GM23248 (cell line): Measurements from ENCODE around the gene AOPEP. TPM values are rescaled to one million over a fixed set of nuclear protein-coding genes. Genes with fewer than 3 reads are reported as not detected.

Experiments
- DNase-seq: peaks from one replicate; pipeline ENCODE4 v3.0.0-alpha.2; 2015
- H2AFZ ChIP-seq: fragments of 200-600 bp; sonication (generic); 2 replicates; pipeline ENCODE4 v1.6.1; 2016; ENCODE audit warnings: antibody characterized with exemption
- H3F3A ChIP-seq: fragments of 200-600 bp; sonication (generic); 2 replicates; pipeline ENCODE4 v1.6.1; 2016; ENCODE audit warnings: mild to moderate bottlenecking, antibody characterized with exemption, mixed run types; ENCODE audit not compliant: insufficient read depth
- H3K27ac ChIP-seq: fragments of 200-600 bp; sonication (generic); 2 replicates; pipeline ENCODE4 v1.5.1; 2016; ENCODE audit warnings: mild to moderate bottlenecking
- H3K27me3 ChIP-seq: fragments of 200-600 bp; sonication (generic); replicated peaks from 2 replicates; pipeline ENCODE4 v1.6.1; 2016; ENCODE audit warnings: mild to moderate bottlenecking; ENCODE audit not compliant: insufficient read depth
- H3K36me3 ChIP-seq: fragments of 200-600 bp; sonication (generic); 2 replicates; pipeline ENCODE4 v1.6.1; 2016; ENCODE audit warnings: low read depth, mild to moderate bottlenecking
- H3K4me1 ChIP-seq: fragments of 200-600 bp; sonication (generic); 2 replicates; pipeline ENCODE4 v1.6.1; 2016; ENCODE audit warnings: mild to moderate bottlenecking; ENCODE audit not compliant: insufficient read depth
- H3K4me2 ChIP-seq: fragments of 200-600 bp; sonication (generic); one replicate; pipeline ENCODE4 v1.6.1; 2016; ENCODE audit warnings: mild to moderate bottlenecking; ENCODE audit not compliant: unreplicated experiment
- H3K4me3 ChIP-seq: fragments of 200-600 bp; sonication (generic); 2 replicates; pipeline ENCODE4 v1.5.1; 2016; ENCODE audit warnings: mild to moderate bottlenecking
- H3K79me2 ChIP-seq: fragments of 200-600 bp; sonication (generic); 2 replicates; pipeline ENCODE4 v1.6.1; 2016; ENCODE audit warnings: mild to moderate bottlenecking; ENCODE audit not compliant: insufficient read depth
- H3K9ac ChIP-seq: fragments of 200-600 bp; sonication (generic); 2 replicates; pipeline ENCODE4 v1.6.1; 2016; ENCODE audit warnings: mild to moderate bottlenecking
- H3K9me2 ChIP-seq: fragments of 200-600 bp; sonication (generic); 2 replicates; pipeline ENCODE4 v1.6.1; 2016; ENCODE audit warnings: mixed run types, mild to moderate bottlenecking, moderate library complexity; ENCODE audit not compliant: insufficient read depth
- H3K9me3 ChIP-seq: fragments of 200-600 bp; sonication (generic); one replicate; pipeline ENCODE4 v1.6.1; 2017; ENCODE audit warnings: low read depth
- H4K20me1 ChIP-seq: fragments of 200-600 bp; sonication (generic); 2 replicates; pipeline ENCODE4 v1.6.0; 2016; ENCODE audit not compliant: insufficient read depth
- EZH2 ChIP-seq: fragments of 200-600 bp; sonication (generic); IDR thresholded peaks from 2 replicates; pipeline ENCODE4 v1.6.1; 2018; ENCODE audit warnings: antibody characterized with exemption, mild to moderate bottlenecking; ENCODE audit not compliant: insufficient read depth, poor library complexity, severe bottlenecking
- EZH2phosphoT487 ChIP-seq: fragments of 200-600 bp; sonication (generic); IDR thresholded peaks from 2 replicates; pipeline ENCODE4 v1.6.1; 2018; ENCODE audit warnings: antibody characterized with exemption, moderate library complexity, mild to moderate bottlenecking, low read depth; ENCODE audit not compliant: insufficient read depth
- WGBS, 2 experiments: methylation state at CpG; one replicate each; pipeline ENCODE4 v1.1.6; 2015 to 2017; ENCODE audit warnings: low lambda C conversion rate in 2 of 2, low coverage in 1 of 2; ENCODE audit errors: missing lambda C conversion rate in 2 of 2; 5-methylcytosine and 5-hydroxymethylcytosine counted together
- in situ Hi-C: fragments of 300-500 bp; cut with MboI; formaldehyde crosslinking; loops from 2 replicates; pipeline ENCODE4 v1.15.0; 2020
- polyA plus RNA-seq: library from polyadenylated mRNA; unstranded; fragments of >200 nt; fragmentation: Nextera tagmentation; extraction: Ambion mirVana; gene quantifications from 2 replicates; pipeline ENCODE4 v1.2.1, GENCODE V29; 2016
- total RNA-seq: library from RNA; depleted of rRNA; stranded (reverse); fragments of >200 nt; shearing (Covaris generic); gene quantifications from 2 replicates; pipeline ENCODE4 v1.2.3, GENCODE V29; 2014; rRNA removed

AOPEP gene, protein sequence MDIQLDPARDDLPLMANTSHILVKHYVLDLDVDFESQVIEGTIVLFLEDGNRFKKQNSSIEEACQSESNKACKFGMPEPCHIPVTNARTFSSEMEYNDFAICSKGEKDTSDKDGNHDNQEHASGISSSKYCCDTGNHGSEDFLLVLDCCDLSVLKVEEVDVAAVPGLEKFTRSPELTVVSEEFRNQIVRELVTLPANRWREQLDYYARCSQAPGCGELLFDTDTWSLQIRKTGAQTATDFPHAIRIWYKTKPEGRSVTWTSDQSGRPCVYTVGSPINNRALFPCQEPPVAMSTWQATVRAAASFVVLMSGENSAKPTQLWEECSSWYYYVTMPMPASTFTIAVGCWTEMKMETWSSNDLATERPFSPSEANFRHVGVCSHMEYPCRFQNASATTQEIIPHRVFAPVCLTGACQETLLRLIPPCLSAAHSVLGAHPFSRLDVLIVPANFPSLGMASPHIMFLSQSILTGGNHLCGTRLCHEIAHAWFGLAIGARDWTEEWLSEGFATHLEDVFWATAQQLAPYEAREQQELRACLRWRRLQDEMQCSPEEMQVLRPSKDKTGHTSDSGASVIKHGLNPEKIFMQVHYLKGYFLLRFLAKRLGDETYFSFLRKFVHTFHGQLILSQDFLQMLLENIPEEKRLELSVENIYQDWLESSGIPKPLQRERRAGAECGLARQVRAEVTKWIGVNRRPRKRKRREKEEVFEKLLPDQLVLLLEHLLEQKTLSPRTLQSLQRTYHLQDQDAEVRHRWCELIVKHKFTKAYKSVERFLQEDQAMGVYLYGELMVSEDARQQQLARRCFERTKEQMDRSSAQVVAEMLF
- total RNA-seq (90.0 and 90.5 TPM in 2 replicates), polyA plus RNA-seq (118 and 120 TPM in 2 replicates)

DNA sequence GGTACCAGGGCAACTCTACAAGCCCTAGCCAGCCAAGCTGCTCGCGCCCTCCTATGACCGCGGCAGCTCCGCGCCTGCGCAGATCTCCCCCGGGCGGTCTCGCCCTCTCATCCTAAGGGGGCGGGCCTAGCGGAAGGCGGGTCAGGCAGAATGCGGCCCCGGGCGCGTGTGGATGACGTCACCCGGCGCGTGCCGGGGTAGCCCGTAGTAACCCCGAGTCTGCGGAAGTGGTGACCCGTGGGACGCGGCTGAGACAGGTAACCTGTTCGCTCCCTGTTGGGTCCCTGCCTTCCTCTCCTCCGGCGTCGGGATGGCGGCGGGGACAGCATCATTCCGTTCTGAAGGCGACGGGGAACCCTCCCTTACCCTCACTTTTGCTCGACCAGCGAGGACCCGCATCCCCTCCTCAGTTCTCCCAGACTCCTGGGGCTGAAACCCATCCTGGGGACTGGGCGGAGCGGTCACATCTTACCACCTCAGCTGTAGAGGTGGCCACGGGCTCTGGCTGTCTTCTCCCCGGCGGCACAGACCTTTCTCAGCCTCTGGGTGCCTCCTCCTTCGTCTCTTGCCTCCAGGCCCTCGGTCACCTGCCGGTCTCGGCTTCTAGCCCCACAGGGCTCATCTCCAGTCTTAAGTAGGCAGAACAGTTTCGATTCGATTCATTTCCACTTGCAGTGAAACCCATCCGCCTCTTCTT is at the start of gene AOPEP:
TSS of gene AOPEP (plus strand) at position 205 of the 697 bp plus-strand sequence. CDS start 33,085 bp downstream, outside the sequence.
- WGBS, 2 experiments = 1% methylated on average over 49 to 52 of the region's 52 CpGs
- H4K20me1 ChIP-seq = no peaks in the 10 kb centered on the region
- peak within 1 kb of the TSS; percentile 40 for H3K27ac ChIP-seq

DNA sequence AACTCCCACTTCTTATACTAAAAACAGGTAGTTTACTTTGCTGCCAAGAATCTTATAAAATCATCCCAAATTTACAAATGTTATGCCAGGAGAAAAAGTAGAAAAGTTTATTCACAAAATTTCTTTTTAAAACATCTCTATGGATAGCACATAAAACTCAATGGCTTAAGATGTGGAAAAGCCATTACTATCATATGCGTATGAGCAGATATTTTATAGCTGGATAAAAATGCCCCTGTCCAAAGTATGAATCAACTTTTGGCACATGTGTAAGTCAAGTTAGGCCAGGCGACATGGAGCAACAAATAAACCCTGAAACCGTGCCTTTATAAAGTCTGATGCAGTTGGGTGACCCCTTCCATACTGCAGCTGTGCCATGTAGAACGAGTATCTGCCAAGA is 48.6 kb upstream of the AOPEP start:
- H3K27me3 ChIP-seq = no peaks in the 10 kb centered on the region
- H3K9me2 ChIP-seq = no peaks in the 10 kb centered on the region
- no peaks in the 10 kb centered on the region for H3K36me3 ChIP-seq
- no peaks in the 10 kb centered on the region for H3K9me3 ChIP-seq
- no peak overlapping the region for H3K4me2 ChIP-seq
- TF ChIP-seq EZH2phosphoT487 = no peak
- no peak for TF ChIP-seq EZH2
- DNase-seq = peak; percentile 30
- H3K9ac ChIP-seq = no peak overlapping the region
- H4K20me1 ChIP-seq = no peaks in the 10 kb centered on the region
- in situ Hi-C loops = no loop called here
- H2AFZ ChIP-seq = no peak overlapping the region
- H3K79me2 ChIP-seq = no peaks in the 10 kb centered on the region
- no peak overlapping the region for H3K4me3 ChIP-seq
- no peak overlapping the region for H3K27ac ChIP-seq
- peaks cover 30% of the 10 kb centered on the region for H3K4me1 ChIP-seq
- WGBS, 2 experiments = 45 to 48% methylated on average over 4 of the region's 4 CpGs
- H3F3A ChIP-seq = peaks cover 14% of the 10 kb centered on the region

More for the DNA sequence above, at the start of gene AOPEP:
- no peaks in the 10 kb centered on the region for H3F3A ChIP-seq
- peaks cover 32% of the 10 kb centered on the region for H3K79me2 ChIP-seq
- 0 out of 2 replicates have a peak, but pooled peaks cover 9% of the 10 kb centered on the region for H3K4me1 ChIP-seq
- H3K4me2 ChIP-seq = peak within 1 kb of the TSS; percentile 97
- peak within 1 kb of the TSS; percentile 91 for H3K9ac ChIP-seq
- H3K9me3 ChIP-seq = no peaks in the 10 kb centered on the region
- peak within 1 kb of the TSS; percentile 92 for H2AFZ ChIP-seq
- no peaks in the 10 kb centered on the region for H3K27me3 ChIP-seq
- H3K9me2 ChIP-seq = no peaks in the 10 kb centered on the region
- TF ChIP-seq EZH2 = no peak
- TF ChIP-seq EZH2phosphoT487 = no peak
- no peaks in the 10 kb centered on the region for H3K36me3 ChIP-seq
- in situ Hi-C loops = no loop called here
- DNase-seq = peak; percentile 97
- H3K4me3 ChIP-seq = peak within 1 kb of the TSS; percentile 87

DNA sequence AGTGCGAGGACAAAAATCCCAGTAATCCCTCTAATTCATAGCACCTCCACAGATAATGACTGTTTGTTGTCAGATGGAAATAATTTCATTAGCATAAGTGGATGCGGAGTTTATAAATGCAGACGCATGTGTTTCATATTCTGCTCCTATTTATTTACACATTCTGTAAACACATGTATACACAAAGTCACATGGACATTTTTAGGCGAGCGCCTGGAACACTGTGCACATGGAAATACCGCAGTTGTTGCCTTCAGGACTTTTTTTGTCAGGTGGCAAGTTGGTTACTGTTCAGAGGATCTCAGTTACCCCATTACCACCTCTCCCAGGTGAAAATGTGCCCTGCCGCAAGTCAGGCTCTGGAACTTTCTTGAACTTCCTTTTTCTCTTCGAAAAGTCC is 46.9 kb upstream of the AOPEP start:
- no peaks in the 10 kb centered on the region for H3K36me3 ChIP-seq
- TF ChIP-seq EZH2 (no peak), EZH2phosphoT487 (no peak)
- no peaks in the 10 kb centered on the region for H3K9me2 ChIP-seq
- no peaks in the 10 kb centered on the region for H3K27me3 ChIP-seq
- peaks cover 22% of the 10 kb centered on the region for H3K4me1 ChIP-seq
- no peaks in the 10 kb centered on the region for H3K79me2 ChIP-seq
- no peak overlapping the region for H2AFZ ChIP-seq
- H3K9me3 ChIP-seq = no peaks in the 10 kb centered on the region
- 86 to 91% methylated on average over 8 of the region's 8 CpGs for WGBS, 2 experiments
- peaks cover 14% of the 10 kb centered on the region; the same call in 1 of the 2 replicates for H3F3A ChIP-seq
- no peak overlapping the region for H3K9ac ChIP-seq
- H3K27ac ChIP-seq = no peak overlapping the region
- no peak overlapping the region for H3K4me3 ChIP-seq
- H4K20me1 ChIP-seq = no peaks in the 10 kb centered on the region
- DNase-seq = no peak
- in situ Hi-C loops = no loop called here
- H3K4me2 ChIP-seq = no peak overlapping the region

DNA sequence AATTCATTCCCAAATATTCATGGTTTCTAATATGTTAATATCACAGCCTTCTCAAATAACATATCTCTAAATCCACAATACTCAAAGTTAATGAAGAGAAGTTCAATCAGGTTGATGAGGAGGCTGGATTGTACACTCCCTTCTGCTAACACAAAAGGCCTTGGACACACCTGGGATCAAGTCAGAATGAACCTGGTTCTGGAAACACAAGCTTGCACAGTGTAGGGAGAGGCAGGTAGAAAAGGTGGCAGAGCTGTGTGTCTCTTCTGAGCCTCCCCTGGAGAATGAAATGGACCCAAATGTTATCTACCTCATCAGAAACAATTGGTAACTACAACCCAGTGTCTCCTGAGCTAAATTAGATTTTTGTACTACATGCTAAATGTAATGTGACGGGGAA is 46.5 kb upstream of the AOPEP start:
- H3K9me3 ChIP-seq = no peaks in the 10 kb centered on the region
- no peak for TF ChIP-seq EZH2
- TF ChIP-seq EZH2phosphoT487 = no peak
- no peak for DNase-seq
- no peak overlapping the region for H2AFZ ChIP-seq
- peaks cover 19% of the 10 kb centered on the region for H3K4me1 ChIP-seq
- no peak overlapping the region for H3K4me3 ChIP-seq
- WGBS, 2 experiments = 91 to 100% methylated on average over 1 of the region's 1 CpG
- no peak overlapping the region for H3K9ac ChIP-seq
- H3K27me3 ChIP-seq = no peaks in the 10 kb centered on the region
- H3K27ac ChIP-seq = no peak overlapping the region
- H3K36me3 ChIP-seq = no peaks in the 10 kb centered on the region
- H3F3A ChIP-seq = peaks cover 10% of the 10 kb centered on the region; the same call in 1 of the 2 replicates
- H3K79me2 ChIP-seq = no peaks in the 10 kb centered on the region
- no peak overlapping the region for H3K4me2 ChIP-seq
- no peaks in the 10 kb centered on the region for H4K20me1 ChIP-seq
- no peaks in the 10 kb centered on the region for H3K9me2 ChIP-seq
- in situ Hi-C loops = loop anchor here (10.0 kb wide), 2 partner anchors 95 to 445 kb away; no protein-coding TSS in a partner anchor
